GM19328 (cell line): ENCODE results near the gene UGT3A1.
"Not testable (repeated sequence)": the region's sequence is repeated elsewhere in the genome, so short reads cannot be mapped to it uniquely, and the experiment has no call there.

Experiments
- ATAC-seq: cut with Tn5 transposase; IDR thresholded peaks from one replicate; pipeline ENCODE4 v1.9.1; 2021; ENCODE audit warnings: mild to moderate bottlenecking, moderate library complexity; ENCODE audit not compliant: unreplicated experiment

The UGT3A1 gene

GRCh38 chr5:35990941-35991611, at the start of gene UGT3A1:
Gene UGT3A1 (minus strand): TSS chr5:35991390. CDS start chr5:35991240, 150 bp downstream.
- ATAC-seq, result no peak

DNA sequence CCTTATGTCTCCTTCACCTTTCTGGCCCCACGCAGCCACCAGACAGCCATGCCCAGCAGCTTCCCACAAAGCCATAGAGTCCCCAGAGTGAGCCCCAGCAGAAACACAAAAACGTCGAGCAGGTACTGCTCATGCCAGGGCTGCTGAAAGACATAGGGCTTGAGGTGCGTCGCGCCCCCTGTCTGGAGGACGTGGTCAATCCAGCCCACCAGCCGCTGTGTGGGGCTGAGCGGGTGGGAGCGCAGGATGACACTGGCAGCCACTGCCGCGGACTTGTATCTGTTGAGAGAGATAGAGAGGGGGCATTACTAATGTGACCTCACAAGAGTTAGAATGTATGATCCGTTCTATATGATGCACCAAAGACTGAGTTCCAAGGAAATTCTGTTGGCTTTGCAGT, 44.5 kb upstream of the UGT3A1 start:
- ATAC-seq, result no peak

- not testable (repeated sequence) for ATAC-seq
Measured at GRCh38 chr5:36034536-36035134, 43.4 kb upstream of the UGT3A1 start.

DNA sequence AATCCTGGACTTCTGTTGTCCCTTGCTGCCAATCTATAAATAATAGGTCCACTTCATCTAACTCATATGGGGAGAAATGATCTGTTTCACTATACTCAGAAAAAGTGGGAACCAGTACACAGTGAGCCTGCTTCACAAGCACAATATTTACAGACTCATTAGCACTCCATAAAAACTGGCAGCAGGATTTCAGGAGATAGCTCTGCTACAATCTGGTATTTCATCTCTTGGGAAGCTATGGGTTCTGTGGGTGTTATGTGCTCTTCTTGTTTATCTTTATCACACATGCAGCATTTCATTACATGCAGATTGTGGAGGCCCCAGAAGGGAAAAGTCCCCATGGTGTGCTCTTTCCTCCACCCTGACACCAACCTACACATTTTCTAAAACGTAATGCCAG, 42.3 kb upstream of the UGT3A1 start:
- no peak for ATAC-seq

GRCh38 chr5:36033047-36033446, 41.9 kb upstream of the UGT3A1 start:
- ATAC-seq, result no peak

GRCh38 chr5:36031223-36031622, 40.0 kb upstream of the UGT3A1 start:
- no peak for ATAC-seq

DNA sequence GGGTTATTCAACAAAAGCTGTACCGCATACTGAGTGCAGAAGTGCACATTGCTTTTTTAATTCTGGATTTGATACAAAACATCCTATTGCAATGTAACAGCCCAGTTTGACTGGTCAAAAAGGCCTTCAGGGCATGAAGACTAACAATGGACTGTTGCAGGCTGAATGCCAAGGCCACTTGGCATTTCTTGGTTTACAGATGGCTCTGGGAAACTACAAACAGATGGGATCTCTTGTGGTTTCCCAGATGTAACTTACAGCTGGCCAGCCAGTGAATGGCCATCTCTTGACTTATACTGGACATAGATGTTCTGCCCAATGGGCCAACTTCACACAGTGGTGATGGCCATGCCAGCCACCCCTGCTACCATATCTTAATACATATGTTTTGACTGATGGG, 38.7 kb upstream of the UGT3A1 start:
- no peak for ATAC-seq

GRCh38 chr5:36028816-36029465, 37.8 kb upstream of the UGT3A1 start:
- ATAC-seq, result no peak

- ATAC-seq, result no peak
Measured at GRCh38 chr5:36027711-36028110, 36.5 kb upstream of the UGT3A1 start.

- no peak for ATAC-seq
Measured at GRCh38 chr5:36026706-36027465, 35.7 kb upstream of the UGT3A1 start.

DNA sequence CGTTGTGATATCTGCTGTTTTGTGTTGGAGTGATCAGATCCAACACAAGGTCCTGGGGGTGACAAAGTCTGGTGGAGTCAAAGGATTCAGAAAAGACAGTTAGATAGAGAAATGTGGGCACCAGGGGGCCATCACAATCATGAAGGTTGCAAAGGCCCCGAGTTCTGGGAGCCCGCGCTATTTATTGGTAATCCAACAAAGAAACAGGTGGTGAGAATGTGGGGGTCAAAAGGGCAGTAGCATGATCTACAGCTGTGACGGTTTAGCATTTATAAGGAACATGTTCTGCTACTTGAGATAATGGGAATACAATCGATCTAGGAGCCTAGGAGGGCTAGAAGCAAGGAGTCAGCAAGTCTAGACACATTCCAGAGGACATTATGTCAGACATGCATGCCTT, 31.1 kb upstream of the UGT3A1 start:
- not testable (repeated sequence) for ATAC-seq

DNA sequence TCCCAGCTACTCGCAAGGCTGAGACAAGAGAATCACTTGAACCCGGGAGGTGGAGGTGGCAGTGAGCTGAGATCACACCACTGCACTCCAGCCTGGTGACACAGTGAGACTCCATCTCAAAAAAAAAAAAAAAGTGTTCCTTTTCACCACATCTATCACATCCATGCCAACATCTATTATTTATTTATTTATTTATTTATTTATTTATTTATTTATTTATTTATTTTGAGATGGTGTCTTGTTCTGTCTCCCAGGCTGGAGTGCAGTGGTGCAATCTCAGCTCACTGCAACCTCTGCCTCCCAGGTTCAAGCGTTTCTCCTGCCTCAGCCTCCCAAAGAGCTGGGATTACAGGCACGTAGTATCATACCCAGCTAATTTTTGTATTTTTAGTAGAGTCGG, 28.4 kb upstream of the UGT3A1 start:
- not testable (repeated sequence) for ATAC-seq

DNA sequence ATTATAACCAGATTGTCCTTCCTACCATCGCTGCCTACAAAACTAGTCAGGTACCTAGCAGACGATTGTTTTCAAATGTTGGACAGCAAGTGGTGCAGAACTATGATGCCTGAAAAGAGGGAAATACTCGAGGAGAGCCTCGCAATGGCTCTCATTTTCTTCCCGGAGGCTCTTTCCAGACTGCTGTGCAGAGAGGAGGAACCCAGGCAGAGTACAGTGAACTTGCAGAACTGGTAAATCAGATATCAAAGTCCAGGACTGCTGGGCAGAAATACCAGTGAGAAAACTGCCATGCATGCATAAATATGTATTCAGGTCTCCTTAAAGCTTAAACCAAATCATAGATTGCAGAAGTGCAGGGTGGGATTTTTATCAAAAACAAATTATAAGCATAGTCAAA, 26.4 kb upstream of the UGT3A1 start:
- ATAC-seq, result no peak

DNA sequence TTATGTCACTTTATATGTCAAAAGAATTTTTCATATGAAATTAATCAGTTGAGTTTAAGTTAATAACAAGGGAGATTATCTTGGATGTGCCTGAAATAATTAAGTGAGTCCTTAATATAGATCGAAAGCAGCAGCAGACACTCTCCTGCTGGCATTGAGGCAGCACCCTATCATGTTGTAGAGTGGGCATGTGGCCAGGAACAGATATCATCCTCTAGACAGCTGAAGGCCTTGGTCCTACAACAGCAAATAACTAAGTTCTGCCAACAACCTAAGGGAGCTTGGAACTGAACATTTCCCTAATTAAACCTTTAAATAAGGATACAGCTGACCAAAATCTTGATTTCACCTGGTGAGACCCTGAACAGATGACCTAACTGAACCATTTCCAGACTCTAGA, 25.8 kb upstream of the UGT3A1 start:
- ATAC-seq, result no peak

DNA sequence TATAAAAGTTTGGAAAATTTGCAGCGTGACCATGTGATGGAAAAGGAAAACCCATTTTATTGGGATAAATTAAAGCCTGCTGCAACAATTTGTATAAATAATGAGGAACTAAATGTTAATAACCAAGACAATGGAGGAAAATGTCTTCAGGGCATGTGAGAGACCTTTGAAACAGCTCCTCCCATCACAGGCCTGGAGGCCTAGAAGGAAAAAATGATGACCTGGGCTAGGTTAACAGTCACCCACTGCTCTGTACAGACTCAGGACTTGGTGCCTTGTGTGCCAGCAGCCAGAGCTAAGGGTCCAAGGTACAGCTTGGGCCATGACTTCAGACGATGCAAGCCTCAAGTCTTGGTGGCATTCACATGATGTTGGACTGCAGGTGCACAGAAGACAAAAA, 22.0 kb upstream of the UGT3A1 start:
- ATAC-seq, result no peak

DNA sequence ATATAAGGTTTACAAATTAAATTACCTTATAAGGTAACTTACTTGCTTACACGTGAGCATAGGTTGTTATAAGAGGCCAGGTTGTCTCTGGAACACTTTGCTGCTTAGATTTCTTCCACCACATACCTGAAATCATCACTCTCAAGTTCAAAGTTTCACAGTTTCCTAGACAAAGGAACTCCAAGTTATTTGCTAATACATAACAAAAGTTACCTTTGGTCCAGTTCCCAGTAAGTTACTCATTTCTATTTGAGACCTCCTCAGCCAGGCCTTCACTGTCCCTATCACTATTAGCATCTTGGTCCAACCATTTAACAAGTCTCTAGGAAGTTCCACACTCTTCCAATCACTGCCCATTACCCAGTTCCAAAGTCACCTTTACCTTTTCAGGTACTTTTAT, 18.5 kb upstream of the UGT3A1 start:
- no peak for ATAC-seq

- no peak for ATAC-seq
Measured at GRCh38 chr5:36007366-36007765, 16.2 kb upstream of the UGT3A1 start.

DNA sequence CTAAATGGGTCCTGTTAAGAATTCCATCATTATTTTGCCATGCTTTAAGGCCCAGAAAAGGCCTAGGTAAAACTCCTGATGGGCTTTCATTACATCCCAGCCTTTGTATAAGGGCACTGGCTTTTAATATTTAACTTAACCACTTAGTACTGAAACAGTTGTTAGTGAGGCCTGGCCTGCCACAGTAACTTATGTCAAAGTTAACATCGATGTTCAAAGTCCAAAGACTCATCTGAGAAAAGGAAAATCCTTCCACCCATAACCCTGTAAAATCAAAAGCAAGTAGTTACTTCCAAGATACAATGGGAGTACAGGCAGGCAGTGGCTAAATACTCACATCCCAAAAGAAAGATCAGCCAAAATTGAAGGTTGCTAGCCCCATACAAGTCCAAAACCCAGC, 15.0 kb upstream of the UGT3A1 start:
- no peak for ATAC-seq

GRCh38 chr5:36001032-36001431, 9.8 kb upstream of the UGT3A1 start:
- ATAC-seq, result no peak

- ATAC-seq, result no peak
Measured at GRCh38 chr5:35999547-35999946, 8.4 kb upstream of the UGT3A1 start.

DNA sequence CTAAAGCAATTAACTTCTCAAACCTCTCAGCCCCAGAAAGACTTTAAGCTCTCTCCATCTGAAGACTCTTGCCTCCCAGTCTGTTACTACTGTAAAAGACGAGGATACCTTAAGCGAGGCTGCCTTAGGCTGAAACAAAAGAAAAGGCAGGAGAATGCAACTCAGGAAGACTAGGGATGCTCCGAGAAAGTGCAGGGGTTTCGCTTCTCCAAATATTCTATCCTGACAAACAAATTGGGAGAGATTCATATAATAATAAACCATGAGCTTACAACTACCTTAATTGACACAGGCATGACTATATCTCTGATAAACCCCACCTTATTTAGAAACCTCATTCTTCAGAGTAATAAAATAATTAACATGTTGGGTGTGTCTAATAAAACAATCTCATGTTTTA, 4.9 kb upstream of the UGT3A1 start:
- ATAC-seq, result no peak

DNA sequence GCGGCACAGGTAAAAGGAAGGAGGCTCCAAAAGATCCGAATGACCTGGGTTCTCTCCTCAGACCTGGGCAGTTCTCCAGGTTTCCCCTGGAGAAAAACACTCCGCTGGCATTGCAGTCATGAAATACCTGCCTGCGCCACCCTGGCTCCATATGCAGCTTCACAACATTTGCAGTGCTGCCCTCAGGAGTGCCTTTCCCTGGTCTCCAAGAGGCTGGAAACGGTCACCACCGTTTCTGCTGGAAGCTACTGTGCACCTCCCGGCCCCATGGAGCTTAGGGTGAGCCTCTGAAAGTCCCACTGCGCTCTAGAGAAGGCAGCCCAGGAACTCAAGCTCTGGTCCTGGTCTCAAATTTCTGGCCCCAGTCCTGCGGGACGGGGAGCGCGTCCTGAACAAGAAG, 670 bp downstream of the UGT3A1 start:
- no peak for ATAC-seq
